ENCODE results near the gene DDX27.
"Not testable (repeated sequence)": the region's sequence is repeated elsewhere in the genome, so short reads cannot be mapped to it uniquely, and the experiment has no call there.

Gene DDX27

DNA sequence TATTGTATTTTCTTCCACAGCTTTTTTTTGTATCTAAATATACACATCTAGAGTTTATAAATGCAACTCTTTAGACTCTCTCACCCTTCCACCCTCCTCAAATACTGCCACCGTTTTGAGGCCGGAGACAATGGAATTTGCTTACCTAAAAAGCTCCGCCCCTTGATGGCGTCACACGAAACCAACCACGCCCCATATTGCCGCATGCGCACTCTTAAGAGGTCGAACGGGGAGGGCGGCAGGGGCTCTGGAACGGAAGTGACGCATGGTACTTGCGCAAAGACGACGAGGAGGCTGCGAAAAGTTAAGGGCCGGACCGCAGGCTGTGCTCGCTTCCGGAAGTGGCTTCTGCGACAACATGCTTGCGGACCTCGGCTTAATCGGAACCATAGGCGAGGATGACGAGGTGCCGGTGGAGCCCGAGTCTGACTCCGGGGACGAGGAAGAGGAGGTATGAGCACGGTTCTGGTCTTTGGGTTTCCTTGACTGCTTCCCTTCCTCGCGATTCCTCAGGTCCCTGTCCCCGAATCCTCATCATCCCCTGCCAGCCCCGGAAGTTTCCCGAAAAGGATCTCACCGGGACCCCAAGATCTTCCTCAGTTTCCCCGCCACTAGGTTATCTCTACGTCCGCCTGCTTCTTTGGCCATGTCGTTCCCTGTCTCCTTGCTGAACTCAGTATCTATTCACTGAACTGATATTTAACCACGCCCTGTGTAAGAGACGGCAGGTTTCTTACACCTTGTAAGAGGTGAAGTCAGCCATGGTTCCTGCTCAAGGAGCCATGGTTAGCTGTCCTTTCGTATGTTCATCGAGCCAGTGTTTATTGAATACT lies at the start of gene DDX27:
TSS of gene DDX27 (plus strand) at position 326 of the 833 bp plus-strand sequence. CDS start at position 359, 33 bp downstream.
- peak; percentile 99 for DNase-seq (ENCODE audit: low spot score)

GRCh38 chr20:49169547-49169946 lies 49.7 kb upstream of the DDX27 start:
- no peak for DNase-seq (ENCODE audit: low spot score)

GRCh38 chr20:49170714-49171113 lies 48.5 kb upstream of the DDX27 start:
- no peak for DNase-seq (ENCODE audit: low spot score)

- no peak for DNase-seq (ENCODE audit: low spot score)
Observed at GRCh38 chr20:49171909-49172308, 47.3 kb upstream of the DDX27 start.

DNA sequence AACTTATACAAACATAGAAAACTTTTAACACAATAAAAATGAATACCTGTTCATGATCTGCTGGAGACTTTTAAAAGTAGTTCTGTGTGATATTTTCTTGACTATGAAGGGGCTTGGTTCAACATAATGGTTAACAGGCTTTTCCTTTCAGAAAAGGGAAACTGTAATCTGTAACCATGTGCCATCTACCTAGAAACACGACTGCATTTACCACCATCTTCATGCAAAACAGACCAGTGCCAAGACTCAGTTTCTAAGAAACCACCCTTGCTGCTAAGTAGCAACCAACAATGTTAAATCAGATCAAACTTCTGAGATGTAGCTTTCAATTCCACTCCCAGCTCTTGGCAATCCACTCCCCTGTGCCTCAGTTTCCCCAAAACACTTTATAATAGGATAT lies 46.8 kb upstream of the DDX27 start:
- DNase-seq (ENCODE audit: low spot score) = no peak

GRCh38 chr20:49174183-49174582 lies 45.0 kb upstream of the DDX27 start:
- DNase-seq (ENCODE audit: low spot score) = no peak

DNA sequence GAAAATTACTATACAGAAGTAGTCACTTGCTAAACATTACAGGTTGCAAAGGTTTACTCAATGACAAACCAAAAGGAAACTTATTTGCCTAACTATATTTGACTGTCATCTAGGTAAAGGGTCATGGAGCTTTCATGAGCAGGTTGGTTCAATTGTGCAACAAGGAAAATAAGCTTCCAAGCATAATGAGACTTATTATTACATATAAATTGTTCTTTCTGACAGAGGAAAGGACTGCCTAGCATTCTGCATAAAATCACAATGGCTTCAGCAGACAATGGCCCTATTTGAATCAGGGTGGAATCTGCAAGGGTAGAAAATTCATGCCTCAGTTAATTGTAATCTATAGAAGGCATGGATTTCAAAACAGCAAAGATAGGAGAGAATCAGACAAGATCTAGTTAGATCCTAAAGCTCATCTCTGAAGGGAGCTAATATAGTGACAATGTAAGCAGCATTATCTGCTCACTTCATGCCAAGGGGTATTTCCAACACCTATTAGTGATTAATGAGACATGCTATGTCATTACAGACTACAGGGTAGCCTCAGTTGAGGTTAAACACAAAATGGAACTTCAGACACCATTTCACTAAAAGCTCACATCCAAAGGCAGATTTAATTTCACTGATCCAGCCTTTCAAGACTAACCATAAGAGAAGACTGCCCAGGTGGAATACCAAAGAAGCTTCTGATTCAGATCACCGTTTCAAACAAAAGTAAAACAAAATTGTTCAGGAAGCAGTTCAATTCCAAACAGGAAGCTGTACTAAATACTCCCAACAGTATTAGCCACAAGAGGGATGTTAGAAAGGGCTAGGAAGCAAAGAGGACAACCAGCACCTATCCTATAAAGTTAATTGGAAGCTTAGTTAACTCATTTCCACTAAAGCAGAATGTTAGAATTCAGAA lies 39.6 kb upstream of the DDX27 start:
- DNase-seq (ENCODE audit: low spot score) = no peak

DNA sequence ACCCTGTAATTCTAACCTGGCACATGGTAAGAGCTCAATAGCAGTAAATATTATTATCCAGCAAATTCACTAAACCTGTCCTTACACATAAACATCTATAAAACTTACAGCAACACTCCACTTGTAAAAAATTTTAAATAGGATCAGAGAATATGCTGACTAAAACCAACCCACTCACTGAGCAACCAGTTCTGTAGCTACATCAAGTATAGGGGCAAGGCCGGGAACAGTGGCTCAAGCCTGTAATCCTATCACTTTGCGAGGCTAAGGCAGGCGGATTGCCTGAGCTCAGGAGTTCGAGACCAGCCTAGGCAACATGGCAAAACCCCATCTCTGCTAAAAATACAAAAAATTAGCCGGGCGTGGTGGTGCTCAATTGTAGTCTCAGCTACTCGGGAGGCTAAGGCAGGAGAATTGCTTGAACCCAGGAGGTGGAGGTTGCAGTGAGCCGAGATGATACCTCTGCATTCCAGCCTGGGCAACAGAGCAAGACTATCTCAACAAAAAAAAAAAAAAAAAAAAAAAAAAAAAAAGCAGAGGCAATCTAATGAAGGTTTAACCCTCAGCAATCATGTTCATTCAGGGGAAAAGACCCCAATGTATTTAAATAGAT lies 37.8 kb upstream of the DDX27 start:
- DNase-seq (ENCODE audit: low spot score) = no peak

DNA sequence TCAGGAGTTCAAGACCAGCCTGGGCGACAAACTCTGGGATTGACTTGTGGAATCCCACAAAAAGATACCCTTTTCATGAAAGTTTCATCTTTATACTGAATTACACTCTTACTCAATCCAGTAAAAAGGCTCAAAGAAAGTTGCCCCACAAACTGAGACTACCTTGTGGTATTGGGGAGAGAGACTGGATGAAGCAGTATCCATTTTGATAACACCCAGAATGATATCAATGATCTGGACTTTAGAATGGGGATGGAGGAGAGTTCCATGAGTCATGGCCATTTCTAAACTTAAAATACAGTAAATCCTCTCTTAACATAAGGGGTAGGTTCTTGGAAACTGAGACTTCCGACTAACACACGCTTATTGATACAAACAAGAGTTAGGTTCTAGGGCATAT lies 35.8 kb upstream of the DDX27 start:
- DNase-seq (ENCODE audit: low spot score) = no peak

DNA sequence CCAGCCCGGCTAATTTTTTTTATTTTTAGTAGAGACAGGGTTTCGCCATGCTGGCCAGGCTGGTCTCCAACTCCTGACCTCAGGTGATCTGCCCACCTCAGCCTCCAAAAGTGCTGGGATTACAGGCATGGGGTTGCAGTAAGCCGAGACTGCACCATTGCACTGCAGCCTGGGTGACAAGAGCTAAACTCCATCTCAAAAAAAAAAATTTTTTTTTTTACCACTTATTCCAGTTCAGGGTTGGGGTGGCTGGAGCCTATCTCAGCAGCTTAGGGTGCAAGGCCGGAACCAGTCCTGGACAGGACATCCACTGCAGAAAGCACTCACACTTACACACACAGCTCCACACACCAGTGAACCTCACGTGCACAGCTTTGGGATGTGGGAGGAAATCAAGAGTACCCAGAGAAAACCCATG lies 35.1 kb upstream of the DDX27 start:
- not testable (repeated sequence) for DNase-seq (ENCODE audit: low spot score)

- no peak for DNase-seq (ENCODE audit: low spot score)
Observed at GRCh38 chr20:49184691-49185070, 34.5 kb upstream of the DDX27 start.

DNA sequence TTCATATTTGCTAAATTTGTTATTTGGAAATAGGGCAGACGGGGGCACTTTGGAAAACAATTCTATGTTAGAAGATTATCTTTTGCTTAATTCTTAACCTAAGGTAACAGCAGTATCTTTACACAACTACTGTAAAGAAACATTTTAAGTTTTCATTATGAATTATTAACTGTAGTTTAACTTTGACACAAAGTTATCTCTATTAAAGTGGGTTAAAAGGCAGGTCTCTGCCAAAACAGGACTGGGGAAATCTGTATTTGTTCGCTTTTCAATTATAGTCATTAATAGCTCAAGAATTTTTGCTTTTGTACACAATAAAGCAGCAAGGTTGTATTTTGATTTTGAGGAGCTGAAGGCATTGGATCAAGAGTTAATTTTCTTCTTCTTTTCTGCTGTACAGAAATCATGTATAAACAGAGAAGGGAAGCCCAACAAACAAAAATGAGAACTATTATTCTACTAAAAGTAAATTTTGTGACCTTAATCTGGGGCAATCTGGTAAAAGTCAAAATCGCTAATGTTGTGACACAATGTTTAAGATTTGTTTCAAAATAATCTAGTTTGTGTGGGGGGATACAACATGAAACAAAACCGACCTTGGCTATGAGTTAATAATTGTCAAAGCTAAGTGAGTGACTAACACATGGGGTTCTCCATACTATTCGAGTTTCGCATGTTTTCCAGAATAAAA lies 34.0 kb upstream of the DDX27 start:
- no peak for DNase-seq (ENCODE audit: low spot score)

DNA sequence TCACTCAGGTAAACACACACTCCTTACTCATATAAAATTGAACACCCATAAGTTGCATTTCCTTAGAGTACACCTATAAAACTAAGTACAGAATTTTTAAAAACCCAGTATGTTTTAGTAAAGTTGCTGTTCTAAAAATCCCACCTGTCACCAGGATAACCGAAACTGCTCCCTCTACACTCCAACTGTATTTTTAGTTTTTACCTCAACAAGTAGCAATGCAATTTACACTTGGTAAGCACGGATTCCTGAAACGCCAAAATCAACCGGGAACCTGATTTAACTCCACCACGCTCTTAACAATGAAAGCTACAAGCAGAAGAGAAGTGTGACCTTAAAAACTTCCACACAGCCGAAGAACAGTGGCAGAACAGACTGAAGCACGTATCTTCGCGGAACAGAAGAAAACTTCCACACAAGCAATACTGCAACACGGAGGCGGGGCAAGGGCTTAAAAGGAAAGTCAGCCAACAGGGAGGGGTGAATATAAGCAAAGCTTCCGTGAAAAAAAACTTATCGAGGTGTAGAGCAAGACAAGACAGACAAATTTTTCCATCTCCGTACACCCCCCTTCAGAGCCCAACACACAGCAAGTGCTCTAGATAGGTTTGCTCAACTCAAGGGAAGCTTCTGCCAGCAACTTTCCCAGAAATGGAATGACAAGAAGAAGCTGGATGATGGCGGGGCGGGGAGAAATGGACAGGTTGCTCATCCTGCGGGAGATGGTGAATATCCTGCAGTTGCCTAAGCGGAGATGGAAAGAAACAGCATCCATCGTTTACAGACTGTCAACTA lies 32.5 kb upstream of the DDX27 start:
- peak; percentile 47 for DNase-seq (ENCODE audit: low spot score)

DNA sequence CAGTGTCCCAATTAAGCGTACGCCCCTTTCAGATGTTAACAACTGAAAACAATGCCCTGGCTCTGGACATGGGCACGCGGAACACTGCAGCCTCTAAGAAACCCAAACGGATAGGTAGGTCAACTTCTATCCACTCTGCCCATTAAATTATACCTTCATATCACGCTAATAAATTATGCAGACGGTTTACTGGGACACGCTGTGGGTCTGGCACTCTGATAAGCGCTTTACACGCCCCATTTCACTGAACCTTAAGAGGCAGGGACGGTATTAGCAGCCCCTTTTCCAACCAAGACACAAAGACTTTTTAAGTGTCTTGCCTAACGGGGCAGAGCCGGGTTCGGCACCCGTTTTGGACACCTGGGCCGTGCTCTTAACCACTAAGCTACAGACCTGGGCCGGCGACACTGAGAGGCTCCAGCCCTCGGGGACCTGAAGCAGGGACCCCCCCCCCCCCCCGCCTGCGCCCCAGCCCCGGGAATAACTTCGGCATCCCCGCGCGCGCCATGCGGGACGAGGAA lies 31.8 kb upstream of the DDX27 start:
- DNase-seq (ENCODE audit: low spot score) = no peak

GRCh38 chr20:49187851-49188641 lies 31.2 kb upstream of the DDX27 start, which contains the start of gene STAU1:
STAU1 (minus strand) TSS chr20:49188334; CDS start chr20:49166201, 22,133 bp downstream.
- peak; percentile 96 for DNase-seq (ENCODE audit: low spot score)

DNA sequence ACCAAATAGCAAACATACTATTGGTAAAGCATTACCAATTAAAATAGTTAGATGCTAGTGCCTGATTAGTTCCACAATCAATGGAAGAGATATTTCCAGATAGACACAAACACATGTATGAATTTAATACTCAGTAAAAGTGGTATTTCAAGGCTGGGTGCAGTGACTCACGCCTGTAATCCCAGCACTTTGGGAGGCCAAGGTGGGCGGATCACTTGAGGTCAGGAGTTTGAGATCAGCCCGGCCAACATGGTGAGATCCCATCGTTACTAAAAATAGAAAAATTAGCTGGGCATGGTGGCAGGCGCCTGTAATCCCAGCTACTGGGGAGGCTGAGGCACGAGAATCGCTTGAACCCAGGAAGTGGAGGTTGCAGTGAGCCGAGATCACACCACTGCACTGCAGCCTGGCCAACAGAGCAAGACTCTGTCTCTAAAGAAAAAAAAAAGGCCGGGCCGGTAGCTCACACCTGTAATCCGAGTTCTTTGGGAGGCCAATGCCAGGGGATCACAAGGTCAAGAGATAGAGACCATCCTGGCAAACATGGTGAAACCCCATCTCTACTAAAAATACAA lies 26.2 kb upstream of the DDX27 start:
- DNase-seq (ENCODE audit: low spot score) = not testable (repeated sequence)

DNA sequence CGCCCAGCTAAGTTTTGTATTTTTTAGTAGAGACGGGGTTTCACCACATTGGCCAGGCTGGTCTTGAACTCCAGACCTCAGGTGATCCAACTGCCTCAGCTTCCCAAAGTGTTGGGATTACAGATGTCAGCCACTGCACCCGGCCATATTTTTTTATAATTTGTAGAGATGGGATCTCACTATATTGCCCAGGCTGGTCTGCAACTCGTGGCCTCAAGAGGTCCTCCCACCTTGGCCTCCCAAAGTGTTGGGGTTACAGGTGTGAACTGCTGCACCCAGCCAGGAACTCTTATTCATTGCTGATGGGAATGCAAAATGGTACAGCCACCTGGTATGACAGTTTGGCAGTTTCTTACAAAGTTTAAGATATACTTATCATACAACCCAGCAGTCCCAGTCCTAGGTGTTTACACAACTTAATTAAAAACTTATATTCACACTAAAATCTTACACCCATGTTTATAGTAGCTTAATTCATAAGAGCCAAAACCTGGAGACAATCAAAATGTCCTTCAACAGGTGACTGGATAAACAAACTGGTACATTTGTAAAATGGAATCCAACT lies 19.4 kb upstream of the DDX27 start:
- no peak for DNase-seq (ENCODE audit: low spot score)

GRCh38 chr20:49203011-49203410 lies 16.2 kb upstream of the DDX27 start:
- no peak for DNase-seq (ENCODE audit: low spot score)

GRCh38 chr20:49203746-49204145 lies 15.5 kb upstream of the DDX27 start:
- no peak for DNase-seq (ENCODE audit: low spot score)

Measured in putamen (tissue), 1 donor.